Stimulated activated CD4-positive, alpha-beta T cell treated with anti-CD3 and anti-CD28 coated beads, Interleukin-4, amount 100 ng/mL, for 1 hour (primary cell): Measurements from ENCODE around the gene GNA15.

Source experiments
- DNase-seq: peaks from one replicate; pipeline ENCODE4 v3.0.0-alpha.2; 2020

Gene GNA15

GRCh38 chr19:3107658-3108057, 28.2 kb upstream of the GNA15 start:
- DNase-seq = no peak

- DNase-seq = peak; percentile 75
Observed at GRCh38 chr19:3108775-3109174, 27.1 kb upstream of the GNA15 start.

- no peak for DNase-seq
Observed at GRCh38 chr19:3109491-3109890, 26.3 kb upstream of the GNA15 start.

- no peak for DNase-seq
Observed at GRCh38 chr19:3110126-3110825, 25.6 kb upstream of the GNA15 start.

- DNase-seq = no peak
Observed at GRCh38 chr19:3111586-3112247, 24.1 kb upstream of the GNA15 start.

GRCh38 chr19:3112375-3113099, 23.3 kb upstream of the GNA15 start:
- DNase-seq = no peak

- DNase-seq = no peak
Observed at GRCh38 chr19:3113100-3114017, 22.5 kb upstream of the GNA15 start.

GRCh38 chr19:3114018-3114726, 21.7 kb upstream of the GNA15 start:
- DNase-seq = no peak

GRCh38 chr19:3114811-3115210, 21.0 kb upstream of the GNA15 start:
- no peak for DNase-seq

- DNase-seq = no peak
Observed at GRCh38 chr19:3115411-3115810, 20.4 kb upstream of the GNA15 start.

GRCh38 chr19:3115916-3116602, 19.8 kb upstream of the GNA15 start:
- DNase-seq = no peak

- DNase-seq = no peak
Observed at GRCh38 chr19:3116621-3117020, 19.2 kb upstream of the GNA15 start.

- no peak for DNase-seq
Observed at GRCh38 chr19:3117716-3118115, 18.1 kb upstream of the GNA15 start.

GRCh38 chr19:3118232-3119070, 17.4 kb upstream of the GNA15 start:
- DNase-seq = no peak

GRCh38 chr19:3119071-3119595, 16.7 kb upstream of the GNA15 start:
- DNase-seq = no peak

- no peak for DNase-seq
Observed at GRCh38 chr19:3119693-3120380, 16.0 kb upstream of the GNA15 start.

GRCh38 chr19:3120611-3121276, 15.1 kb upstream of the GNA15 start:
- no peak for DNase-seq

GRCh38 chr19:3121396-3121795, 14.4 kb upstream of the GNA15 start:
- DNase-seq = no peak

GRCh38 chr19:3121821-3122511, 13.9 kb upstream of the GNA15 start:
- DNase-seq = no peak
